ENCODE measurements around the gene GCHFR.

GCHFR gene

DNA sequence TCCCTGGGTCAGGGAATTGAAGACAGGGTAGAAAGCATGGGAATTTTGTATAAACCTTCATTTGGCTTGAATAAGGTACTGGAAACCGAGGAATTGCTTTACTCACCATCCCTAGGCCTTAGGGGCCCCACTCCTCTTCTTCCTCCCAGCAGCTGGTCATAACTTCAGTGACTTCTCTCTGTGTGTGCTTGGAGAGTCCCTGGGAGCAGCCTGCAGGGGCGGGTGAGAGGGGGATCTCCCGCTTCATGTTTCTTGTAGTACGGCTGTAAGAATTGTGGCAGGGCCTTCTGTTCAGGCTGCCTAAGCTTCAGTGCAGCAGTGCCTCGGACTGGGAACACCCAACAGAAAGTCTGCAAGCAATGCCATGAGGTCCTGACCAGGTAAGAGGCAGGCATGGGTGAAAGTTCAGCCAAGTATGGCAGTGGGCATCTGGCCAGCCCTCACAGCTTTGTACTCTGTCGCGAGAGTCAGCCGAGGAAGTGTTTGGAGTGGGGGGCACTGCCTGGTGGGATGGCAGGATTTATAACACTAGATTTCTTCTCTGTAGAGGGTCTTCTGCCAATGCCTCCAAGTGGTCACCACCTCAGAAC is 45.1 kb downstream of the GCHFR start:
- DNase-seq (ENCODE audit: low spot score) = no peak

DNA sequence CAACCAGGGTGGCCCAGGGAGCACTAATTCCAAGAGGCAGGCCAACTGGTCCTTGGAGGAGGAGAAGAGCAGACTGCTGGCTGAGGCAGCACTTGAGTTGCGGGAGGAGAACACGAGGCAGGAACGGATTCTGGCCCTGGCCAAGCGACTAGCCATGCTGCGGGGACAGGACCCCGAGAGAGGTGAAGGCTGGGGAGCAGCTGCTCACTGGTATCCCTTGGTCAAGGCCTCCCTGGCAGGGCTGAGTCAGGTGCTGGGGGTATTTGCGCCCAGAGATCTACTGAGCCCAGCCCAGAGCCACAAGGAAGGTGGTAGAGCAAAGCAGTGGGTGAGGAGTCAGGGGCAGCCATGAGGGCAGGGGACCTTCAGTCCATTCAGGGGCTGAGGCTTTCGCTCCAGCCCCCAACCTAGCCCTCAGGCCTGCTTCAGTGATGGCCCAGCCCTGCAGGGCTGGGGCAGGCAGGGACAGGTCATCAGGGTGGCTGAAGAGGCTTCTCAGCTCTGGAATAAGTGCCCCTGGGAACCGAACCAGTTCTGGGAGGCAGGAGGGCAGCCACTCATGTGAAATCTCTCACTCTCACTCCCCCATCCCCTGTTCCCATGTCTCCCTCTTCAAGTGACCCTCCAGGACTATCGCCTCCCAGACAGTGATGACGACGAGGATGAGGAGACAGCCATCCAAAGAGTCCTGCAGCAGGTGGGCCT is 49.0 kb downstream of the GCHFR start:
- no peak for DNase-seq (ENCODE audit: low spot score)

DNA sequence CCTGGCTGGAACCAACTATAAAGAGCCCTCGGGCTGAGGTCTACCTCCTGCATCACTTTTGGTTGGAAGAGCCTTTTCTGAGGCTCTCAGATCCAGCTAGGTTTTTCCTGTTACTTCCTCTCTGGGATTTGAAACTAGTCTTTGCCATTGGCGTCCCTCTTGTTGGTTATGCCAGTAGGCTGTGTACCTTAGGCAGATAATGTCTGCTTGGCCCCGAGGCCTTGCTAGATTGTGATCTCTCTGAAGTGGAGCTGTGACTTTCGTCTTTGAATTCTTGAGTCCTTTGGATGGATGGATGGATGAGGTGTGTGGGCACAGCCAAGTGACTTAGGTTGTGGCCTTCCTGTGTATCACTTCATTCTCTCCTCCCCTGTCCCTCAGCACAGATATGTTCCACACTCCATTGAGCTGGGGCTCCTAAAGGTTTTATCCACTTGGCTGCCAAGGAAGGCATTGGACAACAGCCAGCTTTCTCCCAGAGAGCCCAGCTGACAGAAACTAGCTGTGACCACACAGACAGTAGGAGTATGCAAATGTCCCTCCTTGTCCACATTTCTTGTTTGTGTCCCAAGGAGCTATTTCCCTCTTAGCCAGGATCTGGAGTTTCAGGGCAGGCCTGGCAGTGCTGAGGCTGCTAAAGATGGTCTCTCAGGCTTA is 51.3 kb downstream of the GCHFR start:
- no peak for DNase-seq (ENCODE audit: low spot score)
